MCF 10A (cell line): ENCODE results near the gene PPP2R2D. TPM values are rescaled to one million over a fixed set of nuclear protein-coding genes. Genes with fewer than 3 reads are reported as not detected.

ENCODE experiments used
- BruUV-seq: library from RNA; stranded (reverse); fragments of 400-500 nt; replicated peaks from 2 replicates; lab custom pipeline; 2021; lab: Mats Ljungman, UMichigan
- CTCF ChIA-PET: fragments of 300-600 bp; sonication (Branson Sonifier 250); formaldehyde crosslinking; extraction: SDS; loops from one replicate; lab custom pipeline; 2021; ENCODE audit warnings: antibody characterized with exemption, inconsistent platforms; lab: Yijun Ruan, JAX
- POLR2A ChIA-PET: fragments of 300-600, 350-650 bp; sonication (Branson Sonifier 250); formaldehyde crosslinking; extraction: SDS; loops from one replicate; lab custom pipeline; 2020; ENCODE audit warnings: antibody characterized with exemption, inconsistent platforms; lab: Yijun Ruan, JAX
- DNase-seq: peaks from one replicate; pipeline ENCODE4 v3.0.0-alpha.2; 2018; ENCODE audit not compliant: unreplicated experiment
- H3K27ac Mint-ChIP-seq: one replicate; pipeline ENCODE4 v1.8.0; 2022; ENCODE audit warnings: mild to moderate bottlenecking, low read depth, mixed read lengths; ENCODE audit not compliant: unreplicated experiment
- H3K27me3 Mint-ChIP-seq: one replicate; pipeline ENCODE4 v1.8.0; 2022; ENCODE audit warnings: mixed read lengths; ENCODE audit not compliant: insufficient read depth, unreplicated experiment
- H3K36me3 Mint-ChIP-seq: one replicate; pipeline ENCODE4 v1.8.0; 2022; ENCODE audit warnings: mild to moderate bottlenecking, moderate library complexity, mixed read lengths; ENCODE audit not compliant: insufficient read depth, unreplicated experiment
- H3K4me1 Mint-ChIP-seq: one replicate; pipeline ENCODE4 v1.8.0; 2022; ENCODE audit warnings: mixed read lengths; ENCODE audit not compliant: insufficient read depth, unreplicated experiment
- H3K4me3 Mint-ChIP-seq: one replicate; pipeline ENCODE4 v1.8.0; 2022; ENCODE audit warnings: mild to moderate bottlenecking, moderate library complexity, mixed read lengths; ENCODE audit not compliant: unreplicated experiment
- H3K9me3 Mint-ChIP-seq: one replicate; pipeline ENCODE4 v1.8.0; 2022; ENCODE audit warnings: mixed read lengths; ENCODE audit not compliant: unreplicated experiment
- CTCF ChIP-seq: fragments of 200-600 bp; IDR thresholded peaks from one replicate; pipeline ENCODE4 v1.8.0; 2022; ENCODE audit warnings: antibody characterized with exemption, mild to moderate bottlenecking; ENCODE audit not compliant: unreplicated experiment
- intact Hi-C: fragments of 100-400 bp; cut with micrococcal nuclease; formaldehyde crosslinking; loops from 2 replicates; pipeline ENCODE4 v1.14.1; 2022
- total RNA-seq: library from RNA; stranded (reverse); gene quantifications from 2 replicates; pipeline ENCODE4 v1.2.3, GENCODE V29; 2022

The PPP2R2D gene
- total RNA-seq, 1 experiment from 2014 or later, result 35.5 TPM

- Mint-ChIP-seq H3K36me3 (peaks cover 6% of the 10 kb centered on the region), H3K27ac (no peak overlapping the region), H3K4me1 (peaks cover 6% of the 10 kb centered on the region), H3K27me3 (no peaks in the 10 kb centered on the region), H3K4me3 (no peak overlapping the region), H3K9me3 (no peaks in the 10 kb centered on the region)
- peak; percentile 80 for DNase-seq
- ChIA-PET CTCF (interaction anchor here (0.5 to 2.5 kb wide), 48 partner anchors 8 to 1875 kb away, joined by 3 to 47 read pairs (median 4); no protein-coding TSS in a partner anchor), POLR2A (interaction anchor here (0.6 to 1.3 kb wide), 6 partner anchors 15 to 137 kb away, joined by 3 to 4 read pairs (median 3); no protein-coding TSS in a partner anchor)
- TF ChIP-seq CTCF, result peak; percentile 97
- intact Hi-C loops, result loop anchor here (1.0 to 5.0 kb wide), 3 partner anchors 97 to 257 kb away; partner anchors contain the start of gene BNIP3
- no TSS peak for BruUV-seq
These were observed 15.2 kb upstream of the PPP2R2D start for GRCh38 chr10:131885391-131886165.

- BruUV-seq, result no TSS peak
- H3K27me3 Mint-ChIP-seq, result no peaks in the 10 kb centered on the region
- TF ChIP-seq CTCF, result no peak
- intact Hi-C loops, result loop anchor here (5.0 kb wide), 1 partner anchor 96 kb away; the partner anchor contains the start of gene BNIP3
- H3K4me1 Mint-ChIP-seq, result peaks cover 6% of the 10 kb centered on the region
- no peak overlapping the region for H3K4me3 Mint-ChIP-seq
- no peak overlapping the region for H3K27ac Mint-ChIP-seq
- CTCF ChIA-PET, result interaction anchor here (0.5 to 2.5 kb wide), 37 partner anchors 8 to 1200 kb away, joined by 3 to 47 read pairs (median 5); no protein-coding TSS in a partner anchor
- peaks cover 6% of the 10 kb centered on the region for H3K36me3 Mint-ChIP-seq
- no peak for DNase-seq
- no peaks in the 10 kb centered on the region for H3K9me3 Mint-ChIP-seq
- POLR2A ChIA-PET, result interaction anchor here (0.8 to 1.3 kb wide), 4 partner anchors 14 to 137 kb away, joined by 3 to 4 read pairs (median 4); no protein-coding TSS in a partner anchor
These were observed 14.6 kb upstream of the PPP2R2D start for GRCh38 chr10:131886237-131886636.

- Mint-ChIP-seq H3K4me1 (peaks cover 6% of the 10 kb centered on the region), H3K27me3 (no peaks in the 10 kb centered on the region), H3K9me3 (no peaks in the 10 kb centered on the region), H3K36me3 (peaks cover 6% of the 10 kb centered on the region), H3K4me3 (no peak overlapping the region), H3K27ac (peak overlapping the region; percentile 65)
- peak; percentile 97 for DNase-seq
- no peak for TF ChIP-seq CTCF
- ChIA-PET CTCF (interaction anchor here (0.8 to 1.9 kb wide), 3 partner anchors 12 to 135 kb away, joined by 3 to 5 read pairs (median 4); no protein-coding TSS in a partner anchor), POLR2A (interaction anchor here (0.6 to 1.9 kb wide), 9 partner anchors 9 to 1777 kb away, joined by 3 to 20 read pairs (median 4); partner anchors contain the start of gene PPP2R2D)
- no TSS peak for BruUV-seq
- intact Hi-C loops, result loop anchor here (2.0 to 5.0 kb wide), 2 partner anchors 59 to 94 kb away; partner anchors contain the start of gene BNIP3
These were observed 12.6 kb upstream of the PPP2R2D start for GRCh38 chr10:131888186-131888604.

- Mint-ChIP-seq H3K27ac (no peak overlapping the region), H3K36me3 (peaks cover 6% of the 10 kb centered on the region), H3K4me1 (peaks cover 6% of the 10 kb centered on the region), H3K4me3 (no peak overlapping the region), H3K27me3 (no peaks in the 10 kb centered on the region), H3K9me3 (no peaks in the 10 kb centered on the region)
- intact Hi-C loops, result loop anchor here (2.0 to 5.0 kb wide), 2 partner anchors 57 to 93 kb away; partner anchors contain the start of gene BNIP3
- DNase-seq, result no peak
- TF ChIP-seq CTCF, result no peak
- ChIA-PET CTCF (interaction anchor here (0.6 to 1.9 kb wide), 2 partner anchors 15 to 133 kb away, joined by 3 to 5 read pairs; no protein-coding TSS in a partner anchor), POLR2A (interaction anchor here (1.8 kb wide), 1 partner anchor 11 kb away, joined by 20 read pairs; the partner anchor contains the start of gene PPP2R2D)
- no TSS peak for BruUV-seq
These were observed 11.1 kb upstream of the PPP2R2D start for GRCh38 chr10:131889755-131890154.
